Mesendoderm (in vitro differentiated cells): ENCODE measurements around the gene ACSM6.
"Not testable (repeated sequence)": the region's sequence is repeated elsewhere in the genome, so short reads cannot be mapped to it uniquely, and the experiment has no call there.

Source experiments
- DNase-seq: peaks from one replicate; pipeline ENCODE4 v3.0.0; 2013
- H2AK5ac ChIP-seq: 2 replicates; pipeline ENCODE4 v1.6.1; 2013; ENCODE audit warnings: low read length, inconsistent platforms
- H2BK120ac ChIP-seq: 2 replicates; pipeline ENCODE4 v1.6.1; 2013; ENCODE audit warnings: low read depth, mild to moderate bottlenecking, low read length, moderate library complexity, mixed read lengths
- H2BK15ac ChIP-seq: replicated peaks from 2 replicates; pipeline ENCODE4 v1.6.1; 2013; ENCODE audit warnings: low read depth, mild to moderate bottlenecking, moderate library complexity
- H2BK5ac ChIP-seq: 2 replicates; pipeline ENCODE4 v1.6.1; 2013; ENCODE audit warnings: low read length, inconsistent platforms
- H3K18ac ChIP-seq: 2 replicates; pipeline ENCODE4 v1.6.1; 2013; ENCODE audit warnings: mild to moderate bottlenecking, low read length, mixed read lengths
- H3K23ac ChIP-seq: one replicate; pipeline ENCODE4 v1.6.1; 2013; ENCODE audit warnings: low read length
- H3K27ac ChIP-seq: 2 replicates; pipeline ENCODE4 v1.5.1; 2013; ENCODE audit warnings: low read depth, mild to moderate bottlenecking, inconsistent platforms, low read length, moderate library complexity
- H3K27me3 ChIP-seq: 2 replicates; pipeline ENCODE4 v1.6.1; 2013; ENCODE audit warnings: low read length, control low read depth, mild to moderate bottlenecking, inconsistent platforms; ENCODE audit not compliant: insufficient read depth, poor library complexity
- H3K36me3 ChIP-seq: 2 replicates; pipeline ENCODE4 v1.6.1; 2013; ENCODE audit warnings: low read length, inconsistent platforms; ENCODE audit not compliant: control insufficient read depth, insufficient read depth
- H3K4ac ChIP-seq: one replicate; pipeline ENCODE4 v1.6.1; 2013; ENCODE audit warnings: low read depth, mild to moderate bottlenecking, low read length, moderate library complexity
- H3K4me1 ChIP-seq: 2 replicates; pipeline ENCODE4 v1.6.1; 2013; ENCODE audit warnings: low read depth, low read length, inconsistent platforms; ENCODE audit not compliant: control insufficient read depth
- H3K4me2 ChIP-seq: 2 replicates; pipeline ENCODE4 v1.6.1; 2013; ENCODE audit warnings: low read length
- H3K4me3 ChIP-seq: 2 replicates; pipeline ENCODE4 v1.5.1; 2013; ENCODE audit warnings: mild to moderate bottlenecking, low read length
- H3K56ac ChIP-seq: one replicate; pipeline ENCODE4 v1.6.1; 2013; ENCODE audit warnings: low read length
- H3K79me1 ChIP-seq: 2 replicates; pipeline ENCODE4 v1.6.1; 2013; ENCODE audit warnings: low read length, inconsistent platforms
- H3K79me2 ChIP-seq: 2 replicates; pipeline ENCODE4 v1.6.1; 2013; ENCODE audit warnings: mild to moderate bottlenecking, low read length; ENCODE audit not compliant: control insufficient read depth, insufficient read depth
- H3K9ac ChIP-seq: 2 replicates; pipeline ENCODE4 v1.6.1; 2013; ENCODE audit warnings: low read length, inconsistent platforms
- H4K5ac ChIP-seq: one replicate; pipeline ENCODE4 v1.6.1; 2013; ENCODE audit warnings: low read length
- H4K8ac ChIP-seq: one replicate; pipeline ENCODE4 v1.6.1; 2013; ENCODE audit warnings: low read depth, mild to moderate bottlenecking, control low read depth, low read length, moderate library complexity
- WGBS: extraction: QIAGEN DNeasy Blood & Tissue Kit; methylation state at CpG from one replicate; pipeline ENCODE4 v1.1.7; 2013; ENCODE audit warnings: low lambda C conversion rate, missing lambda C conversion rate; ENCODE audit not compliant: insufficient coverage; ENCODE audit errors: extremely low coverage; 5-methylcytosine and 5-hydroxymethylcytosine counted together

The ACSM6 gene

GRCh38 chr10:95183271-95184230, 10.5 kb upstream of the ACSM6 start:
- Histone ChIP-seq H4K5ac (no peak overlapping the region), H3K36me3 (no peaks in the 10 kb centered on the region), H3K23ac (no peak overlapping the region), H3K4me2 (peak overlapping the region; percentile 44), H3K4me1 (no peaks in the 10 kb centered on the region), H3K9ac (peak overlapping the region; percentile 82), H3K79me2 (no peaks in the 10 kb centered on the region), H3K4me3 (peak overlapping the region; percentile 31), H2BK5ac (no peak overlapping the region), H4K8ac (peak overlapping the region; percentile 90), H3K4ac (peak overlapping the region; percentile 62), H3K18ac (peak overlapping the region; percentile 97), H2BK120ac (no peak overlapping the region), H3K27ac (peak overlapping the region; percentile 64), H3K79me1 (no peaks in the 10 kb centered on the region), H3K56ac (peak overlapping the region; percentile 90), H2BK15ac (no peak overlapping the region), H3K27me3 (no peaks in the 10 kb centered on the region), H2AK5ac (no peak overlapping the region)
- no CpG with 5 or more reads among the region's 85 CpGs for WGBS
- DNase-seq = peak; percentile 92

- H2BK5ac ChIP-seq = no peak overlapping the region
- no peak overlapping the region for H4K8ac ChIP-seq
- H3K27me3 ChIP-seq = no peaks in the 10 kb centered on the region
- H3K4me3 ChIP-seq = no peak overlapping the region
- H3K79me2 ChIP-seq = no peaks in the 10 kb centered on the region
- H3K4me1 ChIP-seq = no peaks in the 10 kb centered on the region
- DNase-seq = no peak
- H3K9ac ChIP-seq = no peak overlapping the region
- no CpG with 5 or more reads among the region's 3 CpGs for WGBS
- no peak overlapping the region for H3K4ac ChIP-seq
- no peak overlapping the region for H4K5ac ChIP-seq
- no peaks in the 10 kb centered on the region for H3K36me3 ChIP-seq
- no peak overlapping the region for H3K4me2 ChIP-seq
- no peaks in the 10 kb centered on the region for H3K79me1 ChIP-seq
- H2BK120ac ChIP-seq = no peak overlapping the region
- no peak overlapping the region for H3K27ac ChIP-seq
- no peak overlapping the region for H3K18ac ChIP-seq
- no peak overlapping the region for H3K23ac ChIP-seq
- H3K56ac ChIP-seq = no peak overlapping the region
- no peak overlapping the region for H2AK5ac ChIP-seq
- H2BK15ac ChIP-seq = no peak overlapping the region
Observed at GRCh38 chr10:95187617-95188016, 6.4 kb upstream of the ACSM6 start.

- no peak overlapping the region for H4K8ac ChIP-seq
- H2BK5ac ChIP-seq = no peak overlapping the region
- no peak overlapping the region for H2AK5ac ChIP-seq
- H3K27ac ChIP-seq = no peak overlapping the region
- no peaks in the 10 kb centered on the region for H3K36me3 ChIP-seq
- DNase-seq = no peak
- H3K79me2 ChIP-seq = no peaks in the 10 kb centered on the region
- no peaks in the 10 kb centered on the region for H3K4me1 ChIP-seq
- H3K4me3 ChIP-seq = no peak overlapping the region
- no peak overlapping the region for H2BK120ac ChIP-seq
- H3K56ac ChIP-seq = no peak overlapping the region
- no peak overlapping the region for H3K4me2 ChIP-seq
- H3K79me1 ChIP-seq = no peaks in the 10 kb centered on the region
- H3K23ac ChIP-seq = no peak overlapping the region
- no peak overlapping the region for H3K4ac ChIP-seq
- H4K5ac ChIP-seq = no peak overlapping the region
- H3K9ac ChIP-seq = no peak overlapping the region
- H3K18ac ChIP-seq = no peak overlapping the region
- no peaks in the 10 kb centered on the region for H3K27me3 ChIP-seq
- H2BK15ac ChIP-seq = no peak overlapping the region
Observed at GRCh38 chr10:95188593-95188992, 5.4 kb upstream of the ACSM6 start.

GRCh38 chr10:95196046-95196445, 2.0 kb downstream of the ACSM6 start:
- Histone ChIP-seq H3K4me2 (no peak overlapping the region), H2BK120ac (no peak overlapping the region), H2AK5ac (no peak overlapping the region), H3K4me1 (peaks cover 4% of the 10 kb centered on the region), H3K79me1 (no peaks in the 10 kb centered on the region), H3K56ac (no peak overlapping the region), H3K27me3 (no peaks in the 10 kb centered on the region), H2BK15ac (no peak overlapping the region), H3K79me2 (no peaks in the 10 kb centered on the region), H3K4me3 (no peak overlapping the region), H3K23ac (no peak overlapping the region), H3K36me3 (no peaks in the 10 kb centered on the region), H3K9ac (no peak overlapping the region), H4K8ac (no peak overlapping the region), H3K4ac (no peak overlapping the region), H3K27ac (no peak overlapping the region), H4K5ac (no peak overlapping the region), H2BK5ac (no peak overlapping the region), H3K18ac (no peak overlapping the region)
- DNase-seq = peak; percentile 55
- WGBS = no CpG with 5 or more reads among the region's 3 CpGs

- H3K4me1 ChIP-seq = no peaks in the 10 kb centered on the region
- DNase-seq = no peak
- no peak overlapping the region for H3K4me3 ChIP-seq
- no peaks in the 10 kb centered on the region for H3K79me2 ChIP-seq
- H3K23ac ChIP-seq = no peak overlapping the region
- H2BK120ac ChIP-seq = no peak overlapping the region
- no peak overlapping the region for H3K18ac ChIP-seq
- no peak overlapping the region for H2BK15ac ChIP-seq
- H3K27ac ChIP-seq = no peak overlapping the region
- H3K36me3 ChIP-seq = no peaks in the 10 kb centered on the region
- no peak overlapping the region for H4K8ac ChIP-seq
- no peak overlapping the region for H3K56ac ChIP-seq
- no CpG with 5 or more reads among the region's 4 CpGs for WGBS
- H3K79me1 ChIP-seq = no peaks in the 10 kb centered on the region
- H3K9ac ChIP-seq = no peak overlapping the region
- no peak overlapping the region for H2BK5ac ChIP-seq
- no peaks in the 10 kb centered on the region for H3K27me3 ChIP-seq
- H3K4me2 ChIP-seq = no peak overlapping the region
- H4K5ac ChIP-seq = no peak overlapping the region
- no peak overlapping the region for H2AK5ac ChIP-seq
- H3K4ac ChIP-seq = no peak overlapping the region
Observed at GRCh38 chr10:95201736-95202135, 7.7 kb downstream of the ACSM6 start.

- H4K8ac ChIP-seq, H3K79me2 ChIP-seq: not testable (repeated sequence)
Observed at GRCh38 chr10:95202865-95203264, 8.8 kb downstream of the ACSM6 start.

More at GRCh38 chr10:95202865-95203264, 8.8 kb downstream of the ACSM6 start:
- not testable (repeated sequence) for H3K4me2 ChIP-seq, H3K4ac ChIP-seq, H3K79me1 ChIP-seq, H3K4me3 ChIP-seq, H3K23ac ChIP-seq, DNase-seq, H2BK15ac ChIP-seq, H3K36me3 ChIP-seq, H3K9ac ChIP-seq, H3K18ac ChIP-seq, H3K27ac ChIP-seq, H3K27me3 ChIP-seq, H2BK5ac ChIP-seq, H2BK120ac ChIP-seq, H2AK5ac ChIP-seq, H3K56ac ChIP-seq, H3K4me1 ChIP-seq, H4K5ac ChIP-seq
- no CpG with 5 or more reads among the region's 5 CpGs for WGBS
